Ovary (tissue), 3 donors: ENCODE data around the gene CKLF.

Source experiments
- EP300 ChIP-seq: sonication (generic); formaldehyde crosslinking; IDR thresholded peaks from one replicate; pipeline ENCODE4 v1.6.1; 2017; ENCODE audit warnings: antibody characterized with exemption
- POLR2A ChIP-seq: fragments of 450-650 bp; IDR thresholded peaks from one replicate; pipeline ENCODE4 v1.6.1; 2017; ENCODE audit warnings: antibody characterized with exemption, mild to moderate bottlenecking, moderate library complexity
- TF ChIP-seq, protein P1 (sequence below), 3 donors: fragments of 450-650 bp in 2 of 3; fragments of 200-600 bp in 1 of 3; IDR thresholded peaks; one replicate each; pipeline versions ENCODE4 v1.5.1 to v1.8.0; 2016 to 2022; ENCODE audit warnings: antibody characterized with exemption in 3 of 3, mild to moderate bottlenecking in 1 of 3
- donor health status: DM: no; HTN: no; CAD: no.

- TF ChIP-seq, protein P1, sequence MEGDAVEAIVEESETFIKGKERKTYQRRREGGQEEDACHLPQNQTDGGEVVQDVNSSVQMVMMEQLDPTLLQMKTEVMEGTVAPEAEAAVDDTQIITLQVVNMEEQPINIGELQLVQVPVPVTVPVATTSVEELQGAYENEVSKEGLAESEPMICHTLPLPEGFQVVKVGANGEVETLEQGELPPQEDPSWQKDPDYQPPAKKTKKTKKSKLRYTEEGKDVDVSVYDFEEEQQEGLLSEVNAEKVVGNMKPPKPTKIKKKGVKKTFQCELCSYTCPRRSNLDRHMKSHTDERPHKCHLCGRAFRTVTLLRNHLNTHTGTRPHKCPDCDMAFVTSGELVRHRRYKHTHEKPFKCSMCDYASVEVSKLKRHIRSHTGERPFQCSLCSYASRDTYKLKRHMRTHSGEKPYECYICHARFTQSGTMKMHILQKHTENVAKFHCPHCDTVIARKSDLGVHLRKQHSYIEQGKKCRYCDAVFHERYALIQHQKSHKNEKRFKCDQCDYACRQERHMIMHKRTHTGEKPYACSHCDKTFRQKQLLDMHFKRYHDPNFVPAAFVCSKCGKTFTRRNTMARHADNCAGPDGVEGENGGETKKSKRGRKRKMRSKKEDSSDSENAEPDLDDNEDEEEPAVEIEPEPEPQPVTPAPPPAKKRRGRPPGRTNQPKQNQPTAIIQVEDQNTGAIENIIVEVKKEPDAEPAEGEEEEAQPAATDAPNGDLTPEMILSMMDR (IDR thresholded peaks at IDR 0.05) = no peak
- TF ChIP-seq POLR2A (no peak), EP300 (no peak)
Measured at GRCh38 chr16:66525396-66526180, 26.8 kb upstream of the CKLF start.
